Erythroblast (primary cell): ENCODE measurements around the gene IFNG-AS1.

Source experiments
- GATA1 ChIP-seq: IDR thresholded peaks from 2 replicates; pipeline ENCODE4 v1.6.1; 2011; ENCODE audit warnings: low read depth, mild to moderate bottlenecking, control low read depth, low read length, moderate library complexity
- POLR2A ChIP-seq: IDR thresholded peaks from 2 replicates; pipeline ENCODE4 v1.6.1; 2011; ENCODE audit warnings: mild to moderate bottlenecking, low read length

GRCh38 chr12:67958187-67958586 is 31.1 kb upstream of the IFNG-AS1 start:
- no peak for TF ChIP-seq POLR2A
- no peak for TF ChIP-seq GATA1
